Epithelial cell of esophagus (primary cell): ENCODE measurements around the gene MRPL21.
"Not testable (repeated sequence)": the region's sequence is repeated elsewhere in the genome, so short reads cannot be mapped to it uniquely, and the experiment has no call there.

Experiments
- DNase-seq: peaks from one replicate; pipeline ENCODE4 v3.0.0; 2010; ENCODE audit warnings: low read depth
- H3K4me3 ChIP-seq: 2 replicates; pipeline ENCODE4 v1.5.1; 2011; ENCODE audit warnings: mild to moderate bottlenecking, low read length, control low read depth
- TF ChIP-seq, protein P1 (sequence below): IDR thresholded peaks from 2 replicates; pipeline ENCODE4 v1.5.1; 2011; ENCODE audit warnings: low read depth, mild to moderate bottlenecking, low read length, control low read depth, inconsistent platforms; ENCODE audit not compliant: insufficient read depth; ENCODE audit errors: missing control alignments

Gene MRPL21

DNA sequence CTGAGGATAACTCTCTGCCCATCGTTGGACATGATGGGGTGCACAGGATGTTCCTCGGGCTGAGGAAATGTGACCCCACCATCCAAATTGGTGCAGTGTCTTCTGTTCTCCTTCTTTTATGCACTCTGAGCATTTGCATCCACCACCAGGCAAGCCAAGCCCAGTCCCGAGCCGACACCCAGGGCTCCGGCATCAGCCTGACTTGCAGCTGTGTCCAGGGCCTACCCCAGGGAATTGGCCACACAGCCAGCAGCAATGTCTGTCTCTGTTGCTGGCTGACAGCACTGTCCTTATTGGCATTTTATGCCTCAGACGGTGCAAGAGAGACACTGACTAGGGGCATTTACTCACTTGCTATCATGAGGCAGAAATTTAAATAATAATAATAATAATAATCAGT lies 36.6 kb downstream of the MRPL21 start:
- no peak for DNase-seq
- H3K4me3 ChIP-seq, result no peak overlapping the region
- TF ChIP-seq, protein P1, sequence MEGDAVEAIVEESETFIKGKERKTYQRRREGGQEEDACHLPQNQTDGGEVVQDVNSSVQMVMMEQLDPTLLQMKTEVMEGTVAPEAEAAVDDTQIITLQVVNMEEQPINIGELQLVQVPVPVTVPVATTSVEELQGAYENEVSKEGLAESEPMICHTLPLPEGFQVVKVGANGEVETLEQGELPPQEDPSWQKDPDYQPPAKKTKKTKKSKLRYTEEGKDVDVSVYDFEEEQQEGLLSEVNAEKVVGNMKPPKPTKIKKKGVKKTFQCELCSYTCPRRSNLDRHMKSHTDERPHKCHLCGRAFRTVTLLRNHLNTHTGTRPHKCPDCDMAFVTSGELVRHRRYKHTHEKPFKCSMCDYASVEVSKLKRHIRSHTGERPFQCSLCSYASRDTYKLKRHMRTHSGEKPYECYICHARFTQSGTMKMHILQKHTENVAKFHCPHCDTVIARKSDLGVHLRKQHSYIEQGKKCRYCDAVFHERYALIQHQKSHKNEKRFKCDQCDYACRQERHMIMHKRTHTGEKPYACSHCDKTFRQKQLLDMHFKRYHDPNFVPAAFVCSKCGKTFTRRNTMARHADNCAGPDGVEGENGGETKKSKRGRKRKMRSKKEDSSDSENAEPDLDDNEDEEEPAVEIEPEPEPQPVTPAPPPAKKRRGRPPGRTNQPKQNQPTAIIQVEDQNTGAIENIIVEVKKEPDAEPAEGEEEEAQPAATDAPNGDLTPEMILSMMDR, result no peak

DNA sequence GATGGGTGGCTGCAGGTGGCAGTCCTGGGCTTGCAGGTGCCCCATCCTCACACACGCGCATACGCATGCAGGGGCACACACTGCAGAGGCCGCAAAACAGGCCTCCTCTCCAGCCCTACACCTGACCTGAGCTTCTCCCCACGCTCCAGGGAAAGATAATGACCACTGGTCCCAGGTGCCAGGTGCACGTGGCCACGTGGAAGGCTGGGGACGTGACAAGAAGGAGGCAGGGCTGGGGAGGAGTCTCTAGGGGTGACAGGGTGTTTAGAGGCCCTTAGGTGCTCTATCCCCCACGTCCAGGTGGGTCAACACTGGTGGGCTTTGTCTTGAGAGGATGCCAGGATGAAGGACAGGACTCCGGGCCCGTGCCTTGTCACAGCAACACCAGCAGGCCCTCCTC lies 38.4 kb downstream of the MRPL21 start:
- TF ChIP-seq, protein P1, result no peak
- no peak overlapping the region for H3K4me3 ChIP-seq
- DNase-seq, result no peak

DNA sequence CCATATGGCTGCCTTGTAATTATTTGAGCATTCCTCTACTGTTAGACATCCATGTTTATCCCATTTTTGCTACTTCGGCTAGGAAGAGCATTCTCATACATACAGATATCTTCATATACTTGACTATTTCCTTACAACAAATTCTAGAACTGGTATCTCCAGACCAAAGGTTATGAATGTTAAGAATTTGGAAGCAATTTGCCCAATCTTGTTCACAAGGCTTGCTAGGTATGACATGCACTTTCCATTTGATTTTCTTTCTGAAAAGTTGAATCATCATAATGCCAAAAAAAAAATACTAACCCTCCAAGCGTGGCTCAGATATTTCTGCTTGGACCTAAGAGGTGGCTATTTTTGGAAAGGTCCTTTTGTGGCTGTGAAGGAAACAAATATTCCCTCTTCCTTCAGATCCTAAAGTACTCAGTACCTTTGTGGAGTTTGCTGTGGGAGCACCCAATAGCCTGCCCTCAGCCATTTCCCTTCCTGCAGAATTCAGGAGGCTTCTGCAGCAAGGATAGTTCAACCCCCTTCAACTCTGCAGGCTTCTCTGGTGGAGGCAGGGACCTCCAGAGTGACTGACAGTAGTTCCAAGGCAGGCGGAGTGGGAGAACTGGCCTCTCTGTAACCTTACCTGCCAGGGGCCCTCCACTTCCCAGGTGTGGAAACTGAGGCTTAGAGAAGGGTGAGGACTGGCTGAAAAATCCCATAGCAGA lies 39.9 kb downstream of the MRPL21 start:
- no peak overlapping the region for H3K4me3 ChIP-seq
- TF ChIP-seq, protein P1, result no peak
- no peak for DNase-seq

DNA sequence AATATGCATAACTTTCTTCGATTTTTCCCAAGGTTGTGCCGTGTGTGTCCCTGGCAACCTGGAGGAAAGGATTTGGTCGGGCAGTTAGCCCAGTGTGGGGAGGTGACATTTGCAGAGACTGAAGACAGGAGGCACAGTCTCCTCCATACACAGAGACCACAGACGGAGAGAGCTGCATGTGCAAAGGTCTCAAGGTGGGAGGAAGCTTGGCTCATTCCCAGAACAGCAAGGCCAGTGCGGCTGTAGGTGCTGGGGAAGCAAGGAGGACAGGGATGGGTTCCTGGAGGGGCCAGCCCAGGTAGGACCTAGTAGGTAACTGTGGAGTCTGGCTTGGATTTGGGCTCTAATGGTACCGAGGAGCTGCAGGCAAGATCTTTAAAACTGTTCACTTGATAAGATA lies 41.2 kb downstream of the MRPL21 start:
- TF ChIP-seq, protein P1, result no peak
- no peak for DNase-seq
- H3K4me3 ChIP-seq, result no peak overlapping the region

DNA sequence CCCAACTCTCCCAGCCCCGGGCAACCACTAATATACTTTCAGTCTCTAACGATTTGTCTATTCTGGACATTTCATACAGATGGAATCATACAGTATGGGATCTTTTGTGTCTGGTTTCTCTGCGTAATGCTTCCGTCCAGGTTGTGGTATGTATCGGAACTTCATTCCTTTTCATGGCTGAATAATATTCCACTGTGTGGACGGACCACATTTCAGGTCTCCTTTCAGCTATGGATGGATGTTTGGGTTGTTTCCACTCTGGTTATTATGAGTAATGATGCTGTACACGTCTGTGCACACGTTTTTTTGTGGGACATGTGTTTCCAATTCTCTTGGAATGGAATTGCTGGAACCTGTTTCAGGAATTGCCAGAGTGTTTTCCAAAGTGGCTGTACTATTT lies 44.5 kb downstream of the MRPL21 start:
- TF ChIP-seq, protein P1, result no peak
- no peak for DNase-seq
- no peak overlapping the region for H3K4me3 ChIP-seq

DNA sequence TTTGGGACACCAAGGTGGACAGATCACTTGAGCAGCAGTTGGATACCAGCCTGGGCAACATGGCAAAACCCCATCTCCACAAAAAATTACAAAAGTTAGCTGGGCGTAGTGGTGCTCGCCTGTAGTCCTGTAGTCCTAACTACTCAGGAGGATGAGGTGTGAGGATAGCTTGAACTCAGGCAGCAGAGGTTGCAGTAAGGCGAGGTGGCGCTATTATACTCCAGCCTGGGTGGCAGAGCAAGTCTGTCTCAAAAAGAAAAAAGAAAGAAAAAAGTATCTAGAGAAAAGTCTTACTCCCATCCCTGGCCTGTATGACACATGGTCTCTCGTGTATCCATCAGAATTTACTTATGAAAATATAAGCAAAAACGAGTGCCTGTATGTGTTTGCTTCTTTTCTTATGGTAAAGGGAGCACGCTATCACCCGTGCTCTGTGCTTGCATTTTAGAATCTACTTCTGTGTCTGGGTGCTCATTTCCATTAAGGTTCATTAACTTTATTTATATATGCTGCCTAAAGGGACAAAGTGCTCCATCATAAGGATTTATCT lies 46.5 kb downstream of the MRPL21 start:
- TF ChIP-seq, protein P1, result no peak
- no peak overlapping the region for H3K4me3 ChIP-seq
- no peak for DNase-seq

DNA sequence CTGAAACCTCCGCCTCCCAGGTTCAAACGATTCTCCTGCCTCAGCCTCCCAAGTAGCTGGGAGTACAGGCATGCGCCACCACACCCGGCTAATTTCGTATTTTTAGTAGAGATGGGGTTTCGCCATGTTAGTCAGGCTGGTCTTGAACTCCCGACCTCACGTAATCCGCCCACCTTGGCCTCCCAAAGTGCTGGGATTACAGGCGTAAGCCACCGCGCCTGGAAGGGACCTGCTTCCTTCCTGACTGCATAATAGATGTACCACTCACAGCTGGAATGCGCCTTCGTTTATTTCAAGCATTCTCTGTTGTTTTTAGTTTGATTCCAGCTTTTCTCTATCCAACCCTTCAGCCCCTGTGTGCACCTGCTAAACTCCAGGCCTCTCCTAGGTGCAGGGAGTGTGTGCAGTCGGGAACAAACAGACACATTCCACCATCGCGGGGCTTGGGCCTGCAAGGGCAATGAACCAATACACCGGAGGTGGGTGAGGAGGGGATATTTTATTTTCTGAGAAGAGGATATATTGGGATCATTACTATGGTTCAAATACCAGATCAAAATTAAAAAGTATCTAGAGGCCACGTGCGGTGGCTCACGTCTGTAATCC lies 47.1 kb downstream of the MRPL21 start:
- not testable (repeated sequence) for DNase-seq, H3K4me3 ChIP-seq
